Measurements from ENCODE around the gene VSTM4. TPM values are rescaled to one million over a fixed set of nuclear protein-coding genes. Genes with fewer than 3 reads are reported as not detected.

The VSTM4 gene
- total RNA-seq, 1 donor from 2014 or later = 2.2 TPM

DNA sequence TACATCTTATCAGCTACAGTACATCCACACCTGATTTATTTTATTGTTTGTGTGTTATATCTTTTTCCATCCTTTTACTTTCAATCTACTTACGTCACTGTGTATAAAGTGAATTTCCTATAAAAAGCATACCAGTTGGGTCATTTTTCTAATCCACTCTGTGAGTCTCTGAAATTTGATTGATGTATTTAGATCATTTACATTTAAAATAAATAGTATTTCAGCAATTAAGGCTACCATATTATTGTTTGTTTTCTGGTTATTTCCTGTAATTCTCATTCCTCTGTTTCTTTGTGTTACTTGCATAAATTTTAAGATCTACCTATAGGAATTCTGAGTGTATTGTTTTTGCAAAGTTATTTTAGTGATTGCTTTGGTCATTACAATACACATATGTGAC is 53.7 kb downstream of the VSTM4 start:
- Mint-ChIP-seq H3K27ac (ENCODE audit: unreplicated experiment) (no peak overlapping the region), H3K4me3 (no peak overlapping the region), H3K36me3 (ENCODE audit: low read depth) (peaks cover 14% of the 10 kb centered on the region), H3K9me3 (peaks cover 22% of the 10 kb centered on the region), H3K4me1 (peaks cover 13% of the 10 kb centered on the region), H3K27me3 (ENCODE audit: low read depth) (no peaks in the 10 kb centered on the region)
- TF ChIP-seq CTCF (conservative IDR thresholded peaks at IDR 0.05) = no peak
- no peak for DNase-seq (ENCODE audit: low read depth, low spot score)

DNA sequence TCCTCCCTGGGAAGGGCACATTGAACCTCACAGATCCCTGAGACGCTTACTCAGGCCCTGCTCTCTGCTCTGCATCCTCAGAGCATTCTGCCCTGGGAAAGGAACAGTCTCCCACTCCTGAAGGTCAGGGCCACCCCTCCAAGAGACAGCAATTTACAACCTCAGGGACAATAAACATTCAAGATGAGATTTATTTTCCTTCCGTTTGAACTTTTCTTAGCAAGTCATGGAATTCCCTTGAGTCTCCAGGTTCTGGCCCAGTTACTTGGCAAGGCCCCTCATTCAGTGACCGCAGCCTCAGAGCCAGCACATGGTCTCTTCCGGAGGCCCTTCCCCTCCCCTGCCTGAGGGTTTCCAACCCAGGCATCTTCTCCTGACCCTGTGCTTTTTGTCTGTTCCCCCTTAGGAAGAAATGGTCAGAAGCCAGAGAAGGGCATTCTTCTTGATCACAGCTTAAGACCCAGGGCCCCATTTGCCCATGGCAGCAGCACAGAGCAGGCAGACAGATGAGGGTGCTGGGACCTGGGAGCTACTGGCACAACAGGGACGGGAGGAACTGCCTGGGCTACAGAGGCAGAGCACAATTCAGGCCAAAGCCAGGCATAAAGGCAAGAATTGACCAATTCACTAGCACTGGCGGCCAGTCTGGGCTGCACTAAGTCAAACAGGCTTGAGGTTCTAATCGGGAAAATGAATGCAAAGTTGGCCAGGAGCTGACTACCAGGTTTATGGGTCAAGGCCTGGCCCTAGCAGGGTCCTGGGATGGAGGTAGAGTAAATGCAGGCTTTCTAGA is 56.7 kb downstream of the VSTM4 start:
- Mint-ChIP-seq H3K4me3 (no peak overlapping the region), H3K27me3 (ENCODE audit: low read depth) (no peaks in the 10 kb centered on the region), H3K9me3 (peaks cover 22% of the 10 kb centered on the region), H3K27ac (ENCODE audit: unreplicated experiment) (no peak overlapping the region), H3K36me3 (ENCODE audit: low read depth) (peaks cover 16% of the 10 kb centered on the region), H3K4me1 (peaks cover 27% of the 10 kb centered on the region)
- DNase-seq (ENCODE audit: low read depth, low spot score) = no peak
- TF ChIP-seq CTCF (conservative IDR thresholded peaks at IDR 0.05) = no peak

DNA sequence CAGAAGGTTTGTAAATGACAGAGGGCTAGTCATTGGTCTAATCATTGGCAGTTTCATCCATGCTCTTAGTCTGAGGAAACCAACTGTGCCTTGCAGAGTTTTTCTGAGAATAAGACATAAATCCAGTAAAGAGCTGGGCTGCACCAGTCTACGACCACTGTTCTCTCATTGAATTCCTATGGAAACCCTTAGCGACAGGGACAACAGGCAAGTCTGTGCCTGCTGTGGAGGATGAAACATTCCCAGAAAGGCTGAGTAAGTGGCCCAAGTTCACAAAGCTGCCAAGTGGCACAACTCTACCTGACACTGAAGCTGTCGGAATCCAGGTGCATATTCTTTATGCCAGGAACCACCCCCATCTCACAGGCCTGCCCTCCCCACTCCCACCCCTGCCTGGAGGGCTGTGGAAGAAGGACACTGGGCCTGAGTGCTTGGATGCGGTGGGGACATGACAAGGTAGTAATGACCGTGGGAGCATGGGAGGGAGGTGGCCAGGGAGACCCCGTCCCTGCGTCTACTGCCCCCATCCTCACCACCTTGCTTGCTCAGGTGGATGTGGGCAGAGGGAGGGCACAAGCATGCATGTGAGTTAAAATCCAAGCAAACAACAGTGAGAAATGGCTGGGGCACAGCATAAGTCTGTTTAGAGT is 58.0 kb downstream of the VSTM4 start:
- Mint-ChIP-seq H3K9me3 (peaks cover 15% of the 10 kb centered on the region), H3K27me3 (ENCODE audit: low read depth) (no peaks in the 10 kb centered on the region), H3K4me3 (no peak overlapping the region), H3K4me1 (peaks cover 27% of the 10 kb centered on the region), H3K36me3 (ENCODE audit: low read depth) (peaks cover 9% of the 10 kb centered on the region), H3K27ac (ENCODE audit: unreplicated experiment) (no peak overlapping the region)
- DNase-seq (ENCODE audit: low read depth, low spot score) = no peak
- TF ChIP-seq CTCF (conservative IDR thresholded peaks at IDR 0.05) = no peak

GRCh38 chr10:49056356-49056755 is 59.0 kb downstream of the VSTM4 start:
- peaks cover 7% of the 10 kb centered on the region for H3K36me3 Mint-ChIP-seq (ENCODE audit: low read depth)
- peaks cover 11% of the 10 kb centered on the region for H3K9me3 Mint-ChIP-seq
- no peak for DNase-seq (ENCODE audit: low read depth, low spot score)
- H3K4me3 Mint-ChIP-seq = no peak overlapping the region
- no peaks in the 10 kb centered on the region for H3K27me3 Mint-ChIP-seq (ENCODE audit: low read depth)
- H3K27ac Mint-ChIP-seq (ENCODE audit: unreplicated experiment) = no peak overlapping the region
- TF ChIP-seq CTCF (conservative IDR thresholded peaks at IDR 0.05) = no peak
- H3K4me1 Mint-ChIP-seq = peaks cover 27% of the 10 kb centered on the region

DNA sequence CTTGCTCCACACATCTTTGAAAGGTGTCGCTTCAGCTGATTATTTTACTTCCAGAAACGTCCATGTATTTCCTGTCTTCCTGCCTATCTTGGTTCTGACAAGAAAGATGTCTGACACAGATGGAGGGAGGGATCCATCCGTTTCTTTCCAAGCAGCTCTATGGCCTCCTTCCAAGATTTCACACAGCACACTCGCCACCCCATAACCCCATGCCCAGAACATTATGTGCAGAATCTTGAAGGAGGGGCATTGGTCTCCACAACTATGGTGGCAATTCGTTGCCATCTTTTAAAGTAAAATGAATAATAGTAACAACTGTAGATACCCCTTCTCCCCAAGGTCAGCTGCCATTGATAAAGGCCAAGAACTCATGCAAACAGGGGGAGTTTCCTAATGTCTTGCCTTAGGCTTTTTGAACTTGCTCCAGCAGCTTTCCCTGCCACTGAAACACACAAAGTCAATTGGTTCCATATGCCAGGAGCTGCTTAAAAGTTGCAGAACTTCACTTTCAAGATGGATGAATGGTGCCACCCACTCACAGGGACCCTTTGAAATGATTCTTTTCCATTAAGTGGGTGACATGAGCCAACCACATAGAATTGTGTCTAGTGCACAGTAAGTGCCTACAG is 60.0 kb downstream of the VSTM4 start:
- Mint-ChIP-seq H3K4me3 (no peak overlapping the region), H3K4me1 (peaks cover 27% of the 10 kb centered on the region), H3K27me3 (ENCODE audit: low read depth) (no peaks in the 10 kb centered on the region), H3K27ac (ENCODE audit: unreplicated experiment) (no peak overlapping the region), H3K9me3 (peaks cover 5% of the 10 kb centered on the region), H3K36me3 (ENCODE audit: low read depth) (peaks cover 2% of the 10 kb centered on the region)
- no peak for DNase-seq (ENCODE audit: low read depth, low spot score)
- TF ChIP-seq CTCF (conservative IDR thresholded peaks at IDR 0.05) = no peak

Data from neural crest cell (in vitro differentiated cells).